HG03139 (cell line): ENCODE measurements around the gene GMEB2.
"Not testable (repeated sequence)": the region's sequence is repeated elsewhere in the genome, so short reads cannot be mapped to it uniquely, and the experiment has no call there.

Experiments used
- ATAC-seq: cut with Tn5 transposase; IDR thresholded peaks from one replicate; pipeline ENCODE4 v1.9.1; 2021; ENCODE audit not compliant: unreplicated experiment

The GMEB2 gene

GRCh38 chr20:63617092-63617875 lies 9.6 kb downstream of the GMEB2 start:
- no peak for ATAC-seq

- not testable (repeated sequence) for ATAC-seq
Observed at GRCh38 chr20:63613863-63614594, 12.9 kb downstream of the GMEB2 start.

GRCh38 chr20:63612276-63612931 lies 14.5 kb downstream of the GMEB2 start:
- ATAC-seq: no peak

- ATAC-seq: no peak
Observed at GRCh38 chr20:63611646-63612045, 15.3 kb downstream of the GMEB2 start.

GRCh38 chr20:63610581-63611435 lies 16.1 kb downstream of the GMEB2 start:
- no peak for ATAC-seq

GRCh38 chr20:63606686-63607085 lies 20.2 kb downstream of the GMEB2 start:
- ATAC-seq: no peak

- no peak for ATAC-seq
Observed at GRCh38 chr20:63602321-63602720, 24.6 kb downstream of the GMEB2 start.

GRCh38 chr20:63601679-63602078 lies 25.2 kb downstream of the GMEB2 start:
- ATAC-seq: not testable (repeated sequence)

DNA sequence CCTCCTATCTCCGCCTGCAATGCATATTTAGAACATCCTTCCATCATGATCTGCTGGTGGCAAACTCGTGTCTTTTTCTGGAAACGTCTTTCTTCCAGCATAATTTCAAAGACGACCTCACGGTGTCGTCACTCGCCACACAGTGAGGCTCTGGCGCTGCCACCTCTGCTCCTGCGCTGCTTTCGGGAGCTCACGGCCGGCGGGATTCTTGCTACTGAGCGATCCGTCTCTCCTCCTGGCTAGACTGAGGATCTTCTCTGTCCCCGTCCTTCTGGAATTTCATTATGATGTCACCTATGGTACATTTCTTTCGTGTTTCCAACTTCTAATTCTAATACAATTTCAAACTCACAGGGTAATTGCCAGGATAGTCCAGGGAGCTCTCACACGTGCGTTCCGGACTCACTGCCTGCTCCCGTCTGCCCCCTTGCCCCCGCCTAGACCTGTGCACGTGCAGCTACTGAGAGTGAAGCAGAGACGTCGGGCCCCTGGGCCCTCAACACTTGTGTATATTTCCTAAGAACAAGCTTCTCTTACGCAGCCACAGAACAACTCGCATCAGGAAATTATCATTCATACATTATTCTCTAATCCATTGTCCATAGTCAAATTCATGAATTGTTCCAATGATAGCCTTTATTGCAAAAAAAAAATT lies 27.4 kb downstream of the GMEB2 start:
- no peak for ATAC-seq

DNA sequence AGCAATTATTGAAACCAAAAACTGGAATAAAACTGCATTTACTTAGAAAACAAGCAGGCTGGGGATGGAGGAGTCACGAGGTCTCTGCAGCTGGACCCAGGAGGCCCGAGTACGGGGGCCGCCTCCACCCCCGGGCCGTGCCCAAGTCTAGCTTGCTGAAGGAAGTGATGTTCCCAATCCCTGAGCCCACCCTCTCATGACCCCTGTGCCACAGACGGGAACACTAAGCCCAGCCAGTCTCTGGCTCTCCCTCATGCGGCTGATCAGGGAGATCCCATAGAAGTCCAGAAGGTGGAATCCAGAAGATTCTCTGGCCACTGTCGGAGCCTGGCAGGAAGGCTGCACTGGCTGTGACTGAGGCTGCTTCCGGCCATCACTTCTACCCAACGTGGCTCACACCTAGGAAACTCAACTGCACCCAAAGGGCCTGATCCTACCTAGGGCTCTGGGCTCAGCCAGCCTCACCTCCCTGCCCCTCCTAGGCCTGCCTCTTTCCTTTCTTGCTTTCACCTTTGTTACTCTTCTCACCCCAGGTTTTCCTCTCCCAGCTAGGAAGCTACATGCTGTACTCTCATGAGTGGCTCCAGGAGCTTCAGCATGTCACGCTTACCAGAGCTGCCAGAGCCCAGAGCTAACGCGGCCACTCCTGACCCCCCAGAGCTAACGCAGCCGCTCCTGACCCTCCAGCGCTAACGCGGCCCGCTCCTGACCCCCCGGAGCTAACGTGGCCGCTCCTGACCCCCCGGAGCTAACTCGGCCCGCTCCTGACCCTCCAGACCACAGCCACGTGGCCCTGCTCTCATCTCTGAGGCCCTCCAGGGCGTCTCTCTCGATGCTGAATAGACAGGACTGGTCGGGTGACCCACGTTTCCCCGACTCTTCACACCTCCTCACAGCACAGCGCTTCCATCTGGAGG lies 28.2 kb downstream of the GMEB2 start:
- ATAC-seq: no peak

DNA sequence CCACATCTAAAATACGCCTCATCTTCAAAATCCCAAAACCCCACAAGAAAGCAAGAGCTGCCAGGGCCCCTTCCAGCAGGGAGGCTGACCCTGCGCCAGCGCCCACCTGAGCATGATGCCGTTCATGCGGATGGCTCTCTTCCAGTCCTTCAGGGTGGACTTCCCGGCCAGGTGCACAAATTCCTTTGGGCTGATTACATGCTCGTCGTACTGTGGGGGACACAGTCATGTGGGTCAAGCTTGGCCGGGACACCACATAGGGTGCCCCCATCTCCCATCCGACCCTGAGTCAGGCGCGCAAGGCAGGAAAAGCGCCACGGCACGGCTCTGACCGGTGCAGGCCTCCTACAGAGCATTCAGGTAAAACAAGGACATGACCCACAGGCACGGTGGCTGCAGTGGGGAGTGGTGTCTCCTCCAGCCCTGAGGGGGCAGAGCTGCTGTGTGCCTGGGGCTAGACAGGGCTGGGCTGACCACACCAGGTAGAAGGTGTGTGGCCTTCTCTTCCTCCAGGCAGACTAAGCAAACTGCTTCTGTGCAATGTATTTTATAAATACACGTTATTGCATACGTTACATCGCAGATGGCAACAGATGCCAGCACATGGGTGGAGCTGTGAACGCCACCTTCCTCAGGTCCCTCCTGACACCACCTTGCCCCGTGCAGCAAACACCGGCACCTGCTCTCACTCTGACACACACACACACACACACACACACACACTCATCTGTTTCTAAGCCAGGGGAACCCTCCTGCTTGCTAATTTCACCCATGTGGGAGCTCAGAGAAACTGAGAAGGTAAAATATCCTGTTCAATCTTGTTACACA lies 29.0 kb downstream of the GMEB2 start:
- no peak for ATAC-seq

- ATAC-seq: no peak
Observed at GRCh38 chr20:63596423-63596822, 30.5 kb downstream of the GMEB2 start.

GRCh38 chr20:63595416-63596127 lies 31.3 kb downstream of the GMEB2 start:
- no peak for ATAC-seq

GRCh38 chr20:63594043-63594561 lies 32.8 kb downstream of the GMEB2 start:
- ATAC-seq: no peak

GRCh38 chr20:63592661-63593060 lies 34.2 kb downstream of the GMEB2 start:
- ATAC-seq: no peak

- no peak for ATAC-seq
Observed at GRCh38 chr20:63591786-63592355, 35.0 kb downstream of the GMEB2 start.

DNA sequence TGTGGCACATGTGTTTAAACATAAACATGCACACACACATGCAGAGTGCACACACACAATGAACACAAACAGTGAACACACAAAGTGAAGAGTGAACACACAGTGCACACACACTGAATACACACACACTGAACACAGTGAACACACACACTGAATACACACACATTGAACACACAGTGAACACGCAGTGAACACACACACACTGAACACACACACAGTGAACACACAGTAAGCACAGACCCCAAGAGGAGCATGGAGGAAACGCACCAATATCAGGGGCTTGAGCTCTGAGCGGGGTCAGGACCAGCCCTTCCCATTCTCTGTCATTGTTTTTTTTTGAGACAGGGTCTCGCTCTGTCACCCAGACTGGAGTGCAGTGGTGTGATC lies 35.8 kb downstream of the GMEB2 start:
- no peak for ATAC-seq
